H1 (cell line): ENCODE measurements around the gene PTPRG. TPM values are rescaled to one million over a fixed set of nuclear protein-coding genes. Genes with fewer than 3 reads are reported as not detected.

Experiments
- CTCF ChIA-PET: fragments of 300-600 bp; sonication (Branson Sonifier 250); formaldehyde crosslinking; loops from one replicate; lab custom pipeline; 2021; ENCODE audit not compliant: partially characterized antibody; lab: Charles Lee
- POLR2A ChIA-PET: fragments of 300-600 bp; sonication (Branson Sonifier 250); formaldehyde crosslinking; loops from one replicate; lab custom pipeline; 2021; ENCODE audit warnings: inconsistent platforms; ENCODE audit not compliant: partially characterized antibody; lab: Charles Lee
- DNase-seq, 2 experiments: peaks; one replicate each; pipeline versions ENCODE4 v3.0.0 to v3.0.0-alpha.2; 2010 to 2022; ENCODE audit warnings: low spot score in 2 of 2, low read depth in 1 of 2, mixed read lengths in 1 of 2
- FAIRE-seq: peaks from 2 replicates; lab custom pipeline; 2011; peaks lifted over from hg19 to GRCh38; lab: Jason Lieb, UNC
- H2AFZ ChIP-seq: 2 replicates; pipeline ENCODE4 v1.8.1; 2012; ENCODE audit warnings: low read length, inconsistent platforms
- H2AK5ac ChIP-seq: 2 replicates; pipeline ENCODE4 v1.6.1; 2013; ENCODE audit warnings: low read depth, low read length
- H2BK120ac ChIP-seq: replicated peaks from 2 replicates; pipeline ENCODE3; 2013; ENCODE audit warnings: low read depth, low read length, inconsistent platforms
- H2BK12ac ChIP-seq: 2 replicates; pipeline ENCODE4 v1.6.1; 2013; ENCODE audit warnings: low read depth, low read length
- H2BK15ac ChIP-seq: 2 replicates; pipeline ENCODE4 v1.6.1; 2013; ENCODE audit warnings: low read length
- H2BK20ac ChIP-seq: 2 replicates; pipeline ENCODE4 v1.6.1; 2013; ENCODE audit warnings: low read length
- H2BK5ac ChIP-seq: 2 replicates; pipeline ENCODE4 v1.6.1; 2013; ENCODE audit warnings: low read depth, low read length
- H3K14ac ChIP-seq: 2 replicates; pipeline ENCODE4 v1.6.1; 2013; ENCODE audit warnings: inconsistent platforms; ENCODE audit not compliant: insufficient read length
- H3K18ac ChIP-seq: 2 replicates; pipeline ENCODE4 v1.6.1; 2013; ENCODE audit warnings: low read length; ENCODE audit errors: extremely low read depth
- H3K23ac ChIP-seq: 2 replicates; pipeline ENCODE4 v1.6.1; 2013; ENCODE audit warnings: inconsistent platforms; ENCODE audit not compliant: insufficient read length
- H3K23me2 ChIP-seq: 2 replicates; pipeline ENCODE4 v1.6.1; 2013; ENCODE audit warnings: low read depth, low read length
- H3K27ac ChIP-seq: 2 replicates; pipeline ENCODE4 v1.6.1; 2011; ENCODE audit warnings: low read depth, low read length, inconsistent platforms
- H3K27me3 ChIP-seq, 4 experiments: replicated peaks in 1 of 4; 1 replicate in 1 of 4; 2 replicates in 3 of 4; pipeline versions ENCODE4 v1.6.1 to v1.8.1; 2011 to 2013; ENCODE audit warnings: low read length in 3 of 4, mild to moderate bottlenecking in 3 of 4, inconsistent platforms in 2 of 4, mixed read lengths in 2 of 4, moderate library complexity in 1 of 4; ENCODE audit not compliant: control insufficient read depth in 3 of 4, insufficient read depth in 3 of 4; ENCODE audit errors: extremely low read depth in 1 of 4
- H3K36me3 ChIP-seq, 4 experiments: 2 replicates each; pipeline versions ENCODE4 v1.6.1 to v1.8.1; 2011 to 2013; ENCODE audit warnings: mild to moderate bottlenecking in 4 of 4, low read length in 3 of 4, moderate library complexity in 2 of 4, control low read depth in 1 of 4, inconsistent platforms in 1 of 4; ENCODE audit not compliant: insufficient read depth in 4 of 4, control insufficient read depth in 2 of 4
- H3K4ac ChIP-seq: replicated peaks from 2 replicates; pipeline ENCODE3; 2013; ENCODE audit warnings: low read length, low read depth, mixed read lengths, inconsistent platforms; ENCODE audit not compliant: insufficient read length
- H3K4me1 ChIP-seq, 4 experiments: replicated peaks in 1 of 4; 1 replicate in 1 of 4; 2 replicates in 3 of 4; pipeline versions ENCODE4 v1.6.1 to v1.8.1; 2011 to 2013; ENCODE audit warnings: low read length in 3 of 4, inconsistent platforms in 2 of 4, mixed read lengths in 1 of 4; ENCODE audit not compliant: insufficient read depth in 4 of 4, control insufficient read depth in 3 of 4
- H3K4me2 ChIP-seq, 2 experiments: 2 replicates each; pipeline versions ENCODE4 v1.6.1 to v1.8.1; 2011 to 2013; ENCODE audit warnings: low read depth in 2 of 2, low read length in 2 of 2, control low read depth in 1 of 2, inconsistent platforms in 1 of 2, mild to moderate bottlenecking in 1 of 2; ENCODE audit not compliant: insufficient read depth in 1 of 2
- H3K4me3 ChIP-seq, 4 experiments: fragments of 200-600, 300-600 bp in 1 of 4; sonication (generic), shearing (Covaris generic), sonication (Bioruptor Twin) in 1 of 4; 2 replicates each; pipeline versions ENCODE4 v1.5.1 to v1.8.1; 2011 to 2016; ENCODE audit warnings: low read length in 4 of 4, low read depth in 3 of 4, control low read depth in 2 of 4, inconsistent platforms in 2 of 4, mild to moderate bottlenecking in 2 of 4, mixed read lengths in 1 of 4, moderate library complexity in 1 of 4; ENCODE audit not compliant: insufficient read depth in 2 of 4; ENCODE audit errors: extremely low read depth in 1 of 4
- H3K56ac ChIP-seq: replicated peaks from 2 replicates; pipeline ENCODE3; 2013; ENCODE audit warnings: low read depth, mild to moderate bottlenecking, mixed read lengths, low read length, inconsistent platforms; ENCODE audit not compliant: insufficient read length
- H3K79me1 ChIP-seq: 2 replicates; pipeline ENCODE4 v1.6.1; 2013; ENCODE audit warnings: low read depth, low read length, control low read depth
- H3K79me2 ChIP-seq, 2 experiments: 2 replicates each; pipeline versions ENCODE4 v1.6.1 to v1.8.1; 2012 to 2013; ENCODE audit warnings: low read length in 2 of 2, mild to moderate bottlenecking in 2 of 2, inconsistent platforms in 1 of 2; ENCODE audit not compliant: insufficient read depth in 2 of 2, control insufficient read depth in 1 of 2
- H3K9ac ChIP-seq, 4 experiments: replicated peaks in 1 of 4; 1 replicate in 1 of 4; 2 replicates in 3 of 4; pipeline versions ENCODE4 v1.6.1 to v1.8.1; 2011 to 2013; ENCODE audit warnings: low read depth in 3 of 4, low read length in 3 of 4, control low read depth in 2 of 4, mild to moderate bottlenecking in 2 of 4, moderate library complexity in 2 of 4, inconsistent platforms in 1 of 4; ENCODE audit errors: extremely low read depth in 1 of 4
- H3K9me3 ChIP-seq, 2 experiments: 2 replicates each; pipeline versions ENCODE4 v1.6.1 to v1.8.1; 2012 to 2013; ENCODE audit warnings: mild to moderate bottlenecking in 2 of 2, moderate library complexity in 2 of 2, control low read depth in 1 of 2, inconsistent platforms in 1 of 2, low read depth in 1 of 2, low read length in 1 of 2, mixed read lengths in 1 of 2; ENCODE audit not compliant: insufficient read depth in 2 of 2
- H4K20me1 ChIP-seq, 2 experiments: replicated peaks in 1 of 2; 2 replicates each; pipeline versions ENCODE3 to v1.8.1; 2011 to 2013; ENCODE audit warnings: inconsistent platforms in 2 of 2, low read length in 2 of 2, mild to moderate bottlenecking in 1 of 2; ENCODE audit not compliant: insufficient read depth in 2 of 2, control insufficient read depth in 1 of 2
- H4K5ac ChIP-seq: 2 replicates; pipeline ENCODE4 v1.6.1; 2013; ENCODE audit warnings: low read length, low read depth, mixed read lengths, inconsistent platforms; ENCODE audit not compliant: insufficient read length
- H4K8ac ChIP-seq: 2 replicates; pipeline ENCODE4 v1.8.0; 2013; ENCODE audit warnings: mild to moderate bottlenecking, moderate library complexity, low read length, inconsistent platforms; ENCODE audit not compliant: insufficient read depth; ENCODE audit errors: extremely low read depth
- H4K91ac ChIP-seq: replicated peaks from 2 replicates; pipeline ENCODE3; 2013; ENCODE audit warnings: low read length, mixed read lengths, inconsistent platforms; ENCODE audit not compliant: insufficient read length
- ASH2L ChIP-seq: fragments of 200-600, 300-600 bp; sonication (generic); IDR thresholded peaks from one replicate; pipeline ENCODE4 v1.7.1; 2017; ENCODE audit warnings: low read length
- BCL11A ChIP-seq, 2 experiments: IDR thresholded peaks; one replicate each; pipeline ENCODE4 v1.6.1; 2011; ENCODE audit warnings: low read depth in 2 of 2, low read length in 2 of 2, mild to moderate bottlenecking in 2 of 2
- CHD2 ChIP-seq: IDR thresholded peaks from 2 replicates; pipeline ENCODE4 v1.6.1; 2012; ENCODE audit warnings: low read length, improper control_type of control experiment
- FOSL1 ChIP-seq: IDR thresholded peaks from 2 replicates; pipeline ENCODE4 v1.6.1; 2011; ENCODE audit warnings: mild to moderate bottlenecking, low read depth, low read length, moderate library complexity; ENCODE audit not compliant: insufficient read depth
- KDM4A ChIP-seq: IDR thresholded peaks from one replicate; pipeline ENCODE4 v1.7.1; 2012; ENCODE audit warnings: low read depth, mild to moderate bottlenecking, moderate library complexity, low read length, inconsistent platforms; ENCODE audit not compliant: severe bottlenecking
- NANOG ChIP-seq: IDR thresholded peaks from 2 replicates; pipeline ENCODE4 v1.6.1; 2011; ENCODE audit warnings: low read length, low read depth, mild to moderate bottlenecking, inconsistent platforms; ENCODE audit not compliant: insufficient read depth, poor library complexity, severe bottlenecking
- RAD21 ChIP-seq, 2 experiments: IDR thresholded peaks in 1 of 2; conservative IDR thresholded peaks in 1 of 2; 2 replicates each; pipeline ENCODE4 v1.6.1; 2011; ENCODE audit warnings: low read depth in 2 of 2, low read length in 2 of 2, improper control_type of control experiment in 1 of 2, inconsistent platforms in 1 of 2, mild to moderate bottlenecking in 1 of 2, moderate library complexity in 1 of 2
- RBBP5 ChIP-seq: IDR thresholded peaks from 2 replicates; pipeline ENCODE4 v1.7.1; 2012; ENCODE audit warnings: low read depth, mild to moderate bottlenecking, inconsistent platforms, low read length, moderate library complexity, borderline replicate concordance
- RFX5 ChIP-seq: IDR thresholded peaks from 2 replicates; pipeline ENCODE4 v1.6.1; 2011; ENCODE audit warnings: low read depth, low read length, improper control_type of control experiment, borderline replicate concordance
- SAP30 ChIP-seq: fragments of 300-600 bp; sonication (generic); IDR thresholded peaks from 2 replicates; pipeline ENCODE4 v1.7.1; 2012; ENCODE audit warnings: low read length, moderate library complexity, mild to moderate bottlenecking, inconsistent platforms; ENCODE audit not compliant: insufficient read depth, insufficient replicate concordance
- TAF7 ChIP-seq: optimal IDR thresholded peaks from 2 replicates; pipeline ENCODE3; 2011; ENCODE audit warnings: low read depth, mild to moderate bottlenecking, inconsistent platforms, low read length, moderate library complexity, borderline replicate concordance
- WGBS, 2 experiments: shearing (Covaris generic) in 1 of 2; methylation state at CpG; one replicate each; pipeline versions ENCODE4 v1.1.6 to v1.1.7; 2013 to 2015; ENCODE audit warnings: low lambda C conversion rate in 2 of 2, mixed read lengths in 2 of 2, inconsistent platforms in 1 of 2, low coverage in 1 of 2, missing lambda C conversion rate in 1 of 2; ENCODE audit not compliant: insufficient replicate concordance in 2 of 2, insufficient coverage in 1 of 2, insufficient read length in 1 of 2; ENCODE audit errors: extremely low coverage in 1 of 2, missing lambda C conversion rate in 1 of 2; 5-methylcytosine and 5-hydroxymethylcytosine counted together
- polyA plus RNA-seq, 7 experiments: library from polyadenylated mRNA; depleted of rRNA in 3 of 7; stranded (reverse) in 5 of 7; unstranded in 2 of 7; fragments of >200 nt in 5 of 7; fragments of 200-250 nt in 2 of 7; gene quantifications; 1 replicate in 5 of 7; 2 replicates in 1 of 7; 4 replicates in 1 of 7; pipeline versions ENCODE4 v1.2.1 to v1.2.3, GENCODE V29; 2011 to 2013; ENCODE audit warnings: missing spikeins in 2 of 7, mixed read lengths in 2 of 7
- total RNA-seq: library from RNA; stranded (reverse); fragmentation: NEBNext Ultra II Directional; extraction: Animal tissue kit (Norgen Biotek cat#: 25700); gene quantifications from 2 replicates; pipeline ENCODE4 v1.2.1, GENCODE V29; 2021
- TF ChIP-seq, protein P1 (sequence below): IDR thresholded peaks from 2 replicates; pipeline ENCODE4 v1.6.1; 2011; ENCODE audit warnings: low read depth, mild to moderate bottlenecking, low read length; ENCODE audit not compliant: insufficient read depth

The PTPRG gene
- total and polyA plus RNA-seq, 2 of the 8 experiments (the other 6 are each of a cell fraction or from before 2014, with no cell fraction given) = 23.3 to 96.2 TPM

DNA sequence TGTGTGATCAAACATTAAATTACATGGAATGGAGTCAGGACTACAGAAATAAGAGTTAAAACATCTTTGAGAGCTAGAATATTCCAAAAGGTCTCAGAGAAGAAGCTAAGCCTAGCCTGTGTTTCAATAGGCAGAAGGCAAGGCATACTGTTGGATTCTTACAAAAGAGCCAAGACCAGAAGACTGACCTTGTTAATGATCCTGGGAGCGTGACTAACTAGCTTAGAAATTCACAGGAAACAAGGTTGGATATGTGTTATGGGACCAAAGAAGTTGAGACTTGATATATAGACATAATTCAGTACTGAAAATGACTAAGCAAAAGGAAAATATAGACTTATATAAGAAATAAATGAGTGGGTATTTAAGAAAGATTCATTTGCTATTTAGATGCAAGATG is 761.9 kb downstream of the PTPRG start:
- FAIRE-seq (no peak), DNase-seq (no peak)
- Histone ChIP-seq H3K9me3 (peaks cover 3 to 6% of the 10 kb centered on the region in 2 experiments; a peak in 1 of 4 replicates), H3K4ac (no peak overlapping the region), H4K8ac (no peak overlapping the region), H2BK15ac (no peak overlapping the region), H3K27ac (no peak overlapping the region), H3K18ac (no peak overlapping the region), H2BK120ac (no peak overlapping the region), H2BK20ac (no peak overlapping the region), H3K23ac (no peak overlapping the region), H3K56ac (no peak overlapping the region), H3K79me1 (no peaks in the 10 kb centered on the region), H4K20me1 (no peaks in the 10 kb centered on the region), H3K23me2 (peaks cover 8% of the 10 kb centered on the region), H2BK12ac (no peak overlapping the region), H4K91ac (no peak overlapping the region), H4K5ac (no peak overlapping the region), H3K4me2 (no peak overlapping the region), H3K27me3 (no peaks in the 10 kb centered on the region; a peak in 2 of 7 replicates), H3K4me1 (peaks cover 0 to 2% (median 0%) of the 10 kb centered on the region in 4 experiments; a peak in 2 of 7 replicates), H3K9ac (no peak overlapping the region), H3K4me3 (no peak overlapping the region), H2BK5ac (no peak overlapping the region), H2AFZ (no peak overlapping the region), H3K14ac (no peak overlapping the region), H2AK5ac (no peak overlapping the region), H3K36me3 (peaks cover 0 to 5% (median 0%) of the 10 kb centered on the region in 4 experiments; a peak in 2 of 8 replicates), H3K79me2 (no peaks in the 10 kb centered on the region)
- POLR2A ChIA-PET = no interaction called here
- CTCF ChIA-PET = interaction anchor here (0.8 to 2.0 kb wide), 3 partner anchors 10 to 237 kb away, joined by 3 to 8 read pairs (median 3); no protein-coding TSS in a partner anchor
- WGBS, 2 experiments = 88% methylated on average over 1 of the region's 1 CpG; no CpG with 5 or more reads in 1 of the 2 experiments
- TF ChIP-seq, protein P1, sequence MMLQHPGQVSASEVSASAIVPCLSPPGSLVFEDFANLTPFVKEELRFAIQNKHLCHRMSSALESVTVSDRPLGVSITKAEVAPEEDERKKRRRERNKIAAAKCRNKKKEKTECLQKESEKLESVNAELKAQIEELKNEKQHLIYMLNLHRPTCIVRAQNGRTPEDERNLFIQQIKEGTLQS = no peak
- TF ChIP-seq KDM4A (no peak), ASH2L (no peak), SAP30 (no peak), FOSL1 (no peak), RFX5 (no peak), NANOG (no peak), RBBP5 (no peak), RAD21 (IDR thresholded peaks at IDR 0.05 in 1 of 2, conservative IDR thresholded peaks at IDR 0.05 in 1 of 2; ENCODE audit: low read depth in 2 of 2, low read length in 2 of 2) (no peak), CHD2 (no peak), TAF7 (no peak), BCL11A (IDR thresholded peaks at IDR 0.05; ENCODE audit: low read depth in 2 of 2, low read length in 2 of 2) (no peak)
